GM18868 (cell line): ENCODE measurements around the gene PLEKHA7.

ENCODE experiments used
- ATAC-seq: cut with Tn5 transposase; IDR thresholded peaks from one replicate; pipeline ENCODE4 v1.9.1; 2021; ENCODE audit warnings: mild to moderate bottlenecking, moderate library complexity; ENCODE audit not compliant: unreplicated experiment

The PLEKHA7 gene

DNA sequence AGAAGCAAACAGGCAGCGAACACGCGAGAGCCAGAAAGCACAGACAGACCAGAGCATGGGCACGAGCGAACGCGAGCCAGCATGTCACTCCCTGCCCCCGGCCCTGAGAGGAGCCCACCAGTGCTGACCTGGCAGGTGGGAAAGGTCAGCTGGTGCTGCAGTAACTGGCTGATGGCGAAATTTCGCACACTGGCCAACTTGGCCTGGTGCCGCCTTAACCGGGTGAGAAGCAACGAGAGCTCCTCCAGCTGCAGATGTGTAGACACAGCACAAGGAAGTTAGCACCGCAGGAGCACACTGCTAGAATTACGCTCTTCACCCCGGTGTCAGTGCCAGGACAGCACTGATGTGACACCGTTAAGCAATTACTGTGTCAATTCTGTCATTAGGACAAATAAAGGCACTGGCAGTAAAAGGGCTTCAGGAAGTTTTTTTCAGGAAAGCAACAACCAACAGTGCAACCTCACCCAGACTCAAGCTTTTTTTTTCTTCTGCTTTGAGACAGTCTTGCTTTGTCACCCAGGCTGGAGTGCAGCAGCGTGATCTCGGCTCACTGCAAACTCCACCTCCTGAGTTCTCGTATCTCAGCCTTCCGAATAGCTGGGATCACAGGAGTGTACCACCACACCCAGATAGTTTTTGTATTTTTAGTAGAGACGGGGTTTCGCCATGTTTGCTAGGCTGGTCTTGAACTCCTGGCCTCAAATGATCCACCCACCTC lies 199.0 kb downstream of the PLEKHA7 start:
- ATAC-seq, result no peak

DNA sequence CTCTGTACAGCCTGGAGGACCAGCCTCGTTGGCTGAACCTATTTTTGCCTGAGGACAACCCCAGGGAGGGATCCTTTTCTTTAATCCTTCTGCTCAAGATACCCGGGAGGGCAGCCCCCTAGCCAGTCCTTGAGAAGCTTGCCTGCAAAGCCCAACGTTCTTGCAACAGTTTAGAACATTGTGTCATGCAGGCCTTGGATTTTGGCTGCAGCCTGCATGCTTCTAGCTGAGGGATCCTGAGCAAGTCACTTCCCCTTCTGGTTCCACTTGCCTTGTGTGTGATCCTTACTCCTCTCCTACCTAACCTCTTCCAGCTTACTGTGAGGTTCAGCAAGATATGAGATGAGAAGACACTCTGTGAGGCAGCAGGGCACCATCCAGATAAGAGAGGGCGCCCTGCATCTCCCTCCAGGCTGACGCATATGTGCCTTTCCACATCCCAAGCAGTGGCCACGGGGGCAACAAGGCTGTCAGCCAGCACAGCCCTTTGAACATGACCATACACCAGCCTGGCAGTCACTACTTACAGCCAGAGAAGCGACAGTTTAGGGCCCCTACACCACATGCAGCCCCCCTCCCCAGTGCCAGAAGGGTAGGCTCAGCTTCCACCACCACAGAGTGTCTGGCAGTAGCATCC lies 199.7 kb downstream of the PLEKHA7 start:
- ATAC-seq, result no peak

DNA sequence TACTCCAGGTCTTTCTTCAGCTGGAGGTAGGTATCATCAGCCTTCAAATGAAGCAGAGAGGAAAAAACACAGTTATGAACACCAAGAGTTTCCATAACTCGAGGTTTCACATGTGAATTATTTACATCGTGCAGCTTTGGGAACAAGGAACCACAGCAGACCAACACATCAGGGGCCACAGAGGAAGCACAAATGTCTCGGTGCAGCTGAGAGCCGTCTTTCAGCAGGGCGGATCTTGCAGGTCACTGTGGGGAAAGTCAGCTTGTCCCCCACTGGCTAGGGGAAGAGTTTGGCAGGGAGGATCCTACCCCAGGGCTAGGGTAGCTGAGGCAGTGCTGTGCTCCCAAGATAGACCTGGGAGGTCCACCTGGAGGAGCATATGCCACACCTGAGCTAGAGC lies 201.1 kb downstream of the PLEKHA7 start:
- no peak for ATAC-seq

DNA sequence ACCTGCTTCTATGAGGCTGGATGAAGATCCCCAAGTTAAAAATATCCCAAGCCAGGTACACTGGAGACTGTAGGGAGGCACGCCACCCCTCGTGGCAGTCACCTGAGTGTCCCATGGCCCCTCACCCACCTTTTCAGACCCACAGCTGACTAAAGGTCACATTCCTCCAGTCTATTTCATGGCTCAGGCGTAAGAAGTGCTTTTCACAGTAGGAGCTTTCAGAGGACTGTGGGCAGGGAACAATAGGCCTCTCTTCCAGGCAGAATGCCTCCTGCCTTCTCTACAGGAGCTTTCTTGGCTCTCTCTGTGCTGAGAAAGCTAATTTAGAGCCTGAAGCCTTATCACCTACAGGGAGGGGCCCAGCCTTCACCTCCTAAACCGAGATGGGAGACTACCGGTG lies 201.9 kb downstream of the PLEKHA7 start:
- no peak for ATAC-seq

DNA sequence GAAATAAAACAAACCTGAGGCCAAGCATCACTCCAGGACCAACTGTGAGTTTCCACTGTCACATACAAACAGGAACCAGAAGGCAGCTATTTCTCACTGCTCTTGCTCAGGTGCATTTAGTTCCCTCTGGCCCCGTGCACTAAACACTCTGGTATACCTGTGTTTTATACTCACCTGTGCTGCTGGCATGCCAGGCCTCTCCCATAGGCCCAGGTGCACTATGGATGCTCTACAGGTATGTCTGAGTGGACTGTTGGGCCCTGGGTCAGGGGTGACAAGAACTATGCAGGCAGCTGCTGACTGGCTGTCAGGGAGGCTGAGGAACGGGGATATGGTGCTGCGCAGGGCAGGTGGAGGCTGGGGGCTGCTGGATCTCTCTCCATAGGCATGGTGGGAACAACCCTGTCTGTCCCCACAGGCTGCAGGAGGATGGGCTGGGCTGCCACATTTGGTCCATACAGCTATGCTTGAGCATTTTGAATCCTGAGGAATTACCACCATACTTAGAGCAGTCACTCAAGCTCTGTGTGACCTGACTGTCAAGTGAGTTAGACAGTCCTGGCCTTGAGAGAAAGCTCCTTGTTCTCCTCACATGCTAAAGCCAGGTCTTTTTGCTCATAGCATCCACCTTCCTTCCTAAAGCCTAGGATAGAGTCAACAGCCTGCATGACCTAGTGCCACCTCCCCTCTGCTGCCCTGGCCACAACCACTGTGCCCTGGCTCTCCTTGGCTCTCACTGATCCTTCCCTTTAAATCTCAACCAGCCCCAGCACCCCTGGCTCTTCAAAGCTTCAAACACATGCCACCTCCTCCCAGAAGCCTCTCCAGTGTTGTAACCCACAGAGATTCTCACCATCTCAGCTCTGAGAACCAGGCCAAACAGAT lies 202.8 kb downstream of the PLEKHA7 start:
- no peak for ATAC-seq

DNA sequence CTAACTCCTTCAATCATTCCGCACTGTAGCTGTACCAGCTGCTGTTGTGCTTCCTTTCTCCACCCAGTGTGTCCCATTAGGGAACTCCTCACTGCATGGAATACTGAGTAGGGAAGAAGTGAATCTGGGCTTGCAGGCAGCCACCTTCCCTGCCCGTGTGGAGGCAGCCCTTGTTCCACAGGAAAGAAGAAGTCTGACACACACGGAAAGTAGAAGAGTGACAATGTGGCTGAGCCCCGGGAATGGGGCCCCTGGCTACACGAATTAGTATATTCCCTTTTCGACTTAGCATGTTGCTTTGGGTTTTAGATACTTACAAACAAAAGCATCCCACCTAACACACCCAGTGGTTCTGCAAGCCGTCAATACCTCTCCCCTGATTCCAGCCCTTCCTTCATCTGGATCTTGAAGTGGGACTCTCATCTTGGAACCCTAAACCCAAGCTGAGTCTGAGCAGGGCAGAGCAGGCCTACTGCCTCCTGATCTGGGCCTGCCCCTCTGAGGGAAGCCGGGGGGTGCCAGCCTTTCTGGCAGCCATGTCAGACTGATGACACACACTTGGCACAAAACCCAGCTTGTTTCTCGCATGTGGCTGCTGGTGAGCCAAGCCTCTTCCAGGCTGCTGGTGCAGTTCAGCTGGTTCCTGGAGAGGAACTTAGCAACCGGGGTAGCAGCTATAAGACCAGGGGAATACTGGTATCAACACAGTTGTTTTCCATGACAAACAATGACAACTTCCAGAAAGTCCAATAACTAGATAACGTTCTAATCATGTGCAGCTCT lies 204.1 kb downstream of the PLEKHA7 start:
- no peak for ATAC-seq

DNA sequence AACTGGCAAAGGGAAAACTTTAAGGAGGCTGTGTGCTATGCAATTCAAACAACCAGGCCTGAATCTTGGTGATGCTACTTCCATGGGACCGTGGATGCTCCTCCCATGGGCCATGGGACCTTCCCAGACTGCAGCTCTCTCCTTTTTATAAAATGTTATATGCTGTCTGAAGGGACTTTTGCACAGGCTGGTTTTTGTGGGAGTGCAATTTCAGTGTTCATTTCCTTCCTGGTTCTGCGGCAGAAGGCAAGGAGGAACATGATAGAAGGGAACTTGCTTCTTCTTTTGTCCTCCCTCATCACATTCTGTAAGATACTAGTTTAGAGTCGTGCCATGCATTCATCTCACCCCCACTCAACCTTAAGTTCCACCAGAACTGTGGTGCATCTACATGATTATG lies 206.9 kb downstream of the PLEKHA7 start:
- ATAC-seq, result no peak

DNA sequence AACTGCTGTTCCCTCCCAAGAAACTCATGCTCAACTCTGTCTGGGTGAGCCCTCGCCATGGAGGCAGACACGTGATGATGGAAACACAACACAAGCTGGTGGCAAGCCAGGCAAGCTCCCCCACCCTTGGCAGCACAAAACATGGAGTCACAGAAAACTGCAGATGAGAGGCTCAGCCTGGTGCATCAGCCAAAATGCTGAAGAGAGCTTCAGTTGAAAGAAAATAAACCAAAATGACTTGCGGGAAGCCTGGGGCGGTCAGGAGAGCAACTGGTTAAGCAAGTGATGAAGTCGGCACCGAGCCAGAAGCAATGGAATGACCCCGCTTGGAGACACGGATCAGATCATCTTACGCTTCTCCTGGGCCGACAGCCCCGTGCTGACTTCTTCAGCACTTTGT lies 207.4 kb downstream of the PLEKHA7 start:
- no peak for ATAC-seq

DNA sequence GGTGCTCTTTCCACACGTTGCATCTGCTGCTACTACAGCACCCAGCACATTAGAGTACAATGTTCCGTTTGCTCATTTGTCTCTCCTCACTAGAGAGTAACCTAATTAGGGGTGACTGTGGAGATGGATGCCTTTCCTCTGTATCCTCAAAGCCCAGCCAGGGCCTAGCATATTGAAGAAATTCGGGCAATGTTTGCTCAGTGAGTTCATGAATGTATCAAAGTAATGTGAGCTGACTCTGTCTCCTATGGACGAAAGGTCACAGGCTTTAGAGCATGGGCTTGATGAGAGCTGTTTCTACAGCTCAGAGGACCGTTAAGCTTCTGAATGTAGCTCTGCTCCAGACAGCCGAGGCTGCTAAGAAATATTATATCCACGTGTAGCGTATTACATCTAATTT lies 208.3 kb downstream of the PLEKHA7 start:
- ATAC-seq, result no peak

DNA sequence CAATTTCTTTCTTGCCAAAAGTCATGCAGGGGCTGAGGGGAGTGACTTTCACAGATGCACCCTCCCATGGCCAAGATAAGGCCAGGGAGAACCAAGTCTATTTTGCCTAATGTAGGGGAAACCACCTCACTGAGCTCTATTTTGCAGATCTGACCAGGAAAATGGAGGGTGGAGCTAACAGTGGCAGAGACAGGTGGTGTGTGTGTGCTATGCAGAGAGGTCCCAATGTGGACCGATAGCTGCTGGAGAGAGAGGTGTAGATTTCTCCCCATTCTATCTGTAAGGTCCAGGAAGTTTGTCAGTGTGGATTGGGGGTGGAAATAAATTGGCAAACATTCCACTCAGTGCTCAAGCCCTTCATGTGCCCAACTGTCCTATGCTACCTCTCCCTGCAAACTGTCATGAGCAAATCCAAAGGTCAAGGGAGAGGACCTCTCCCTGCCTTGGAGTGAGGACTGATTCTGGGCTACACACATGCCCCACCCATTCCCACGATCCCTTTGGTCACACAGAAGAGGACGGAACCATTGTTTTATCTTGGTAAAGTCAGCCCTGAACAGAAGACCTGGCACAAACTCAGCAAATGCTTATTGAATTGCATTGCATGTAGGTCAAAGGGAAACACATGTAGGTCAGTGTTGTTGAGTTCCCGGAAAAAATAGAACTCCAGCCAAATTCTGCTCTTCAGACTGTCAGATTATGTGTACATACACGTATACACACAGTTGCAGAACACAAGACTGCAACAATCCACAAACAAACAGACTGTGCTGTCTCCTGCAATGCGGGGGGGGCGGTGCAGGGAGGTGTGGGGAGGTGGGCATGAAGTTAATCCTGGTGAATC lies 209.9 kb downstream of the PLEKHA7 start:
- ATAC-seq, result no peak

DNA sequence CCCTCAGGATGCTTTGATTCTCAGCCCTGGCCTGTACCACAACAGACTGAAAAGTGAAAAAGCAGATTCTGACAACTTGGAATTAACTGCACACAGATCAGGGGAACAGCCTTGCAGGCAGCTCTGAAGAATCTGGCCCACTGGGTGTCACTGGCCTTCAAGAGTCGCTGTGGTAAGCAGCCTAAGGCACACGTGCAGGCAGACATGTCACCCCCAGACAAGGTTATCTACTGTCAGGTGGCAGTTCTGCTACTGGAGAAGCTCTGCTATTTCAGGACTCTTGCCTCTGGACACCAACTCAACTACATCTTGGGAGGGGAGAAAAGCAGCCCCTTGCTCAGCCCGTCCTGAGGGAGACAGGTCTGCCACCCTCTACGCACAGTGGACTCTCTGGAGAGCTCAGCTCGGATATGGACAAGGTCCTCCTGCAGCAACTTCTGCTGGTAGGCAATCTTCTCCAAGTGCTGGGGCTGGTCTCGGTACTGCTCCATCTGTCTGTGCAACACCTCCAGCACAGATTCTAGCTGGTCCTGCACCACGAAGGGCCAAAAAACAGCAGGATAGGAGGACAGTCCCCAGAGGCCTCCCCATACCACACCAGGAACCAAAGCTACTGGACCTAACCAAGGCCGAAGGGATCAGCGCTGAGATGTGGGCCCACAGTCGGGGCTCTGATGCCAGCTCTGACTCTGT lies 212.8 kb downstream of the PLEKHA7 start:
- ATAC-seq, result no peak

DNA sequence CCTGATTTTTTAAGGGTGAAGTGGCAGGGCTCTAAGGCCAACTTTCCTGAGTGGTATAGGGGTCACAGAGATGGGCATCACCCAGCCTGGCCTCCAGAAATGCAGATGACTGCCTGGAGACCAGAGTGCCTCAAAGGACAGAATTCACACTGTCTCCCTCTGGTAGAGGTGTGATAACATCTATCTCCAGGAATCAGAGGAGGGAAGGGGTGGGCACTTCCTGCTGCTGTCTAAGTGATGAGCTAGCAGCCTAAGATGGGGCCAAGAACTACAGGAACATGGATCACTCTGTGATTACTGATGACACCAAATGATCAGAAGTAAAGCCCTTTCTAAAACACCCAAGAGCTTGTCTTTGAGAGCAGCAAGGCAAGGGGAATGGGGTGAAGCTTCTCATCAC lies 213.8 kb downstream of the PLEKHA7 start:
- ATAC-seq, result no peak

DNA sequence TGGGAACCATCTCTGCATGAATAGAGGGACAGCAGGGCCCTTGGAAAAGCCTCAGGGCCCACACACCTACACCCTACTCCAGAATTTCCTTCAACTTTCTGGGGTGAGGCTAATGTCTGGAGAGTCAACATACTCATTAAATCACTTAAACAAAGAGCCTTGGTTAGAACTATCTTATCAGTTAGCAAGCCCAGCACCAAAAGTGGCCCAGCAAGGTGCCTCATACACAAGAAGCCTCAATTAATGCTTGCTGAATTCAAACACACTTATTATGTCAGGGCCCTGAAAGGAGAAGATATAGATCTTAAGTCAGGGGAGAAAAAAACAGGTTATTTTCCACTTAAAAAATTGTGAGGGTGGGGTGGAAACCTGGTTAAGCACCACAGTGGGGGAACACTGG lies 214.3 kb downstream of the PLEKHA7 start:
- no peak for ATAC-seq

DNA sequence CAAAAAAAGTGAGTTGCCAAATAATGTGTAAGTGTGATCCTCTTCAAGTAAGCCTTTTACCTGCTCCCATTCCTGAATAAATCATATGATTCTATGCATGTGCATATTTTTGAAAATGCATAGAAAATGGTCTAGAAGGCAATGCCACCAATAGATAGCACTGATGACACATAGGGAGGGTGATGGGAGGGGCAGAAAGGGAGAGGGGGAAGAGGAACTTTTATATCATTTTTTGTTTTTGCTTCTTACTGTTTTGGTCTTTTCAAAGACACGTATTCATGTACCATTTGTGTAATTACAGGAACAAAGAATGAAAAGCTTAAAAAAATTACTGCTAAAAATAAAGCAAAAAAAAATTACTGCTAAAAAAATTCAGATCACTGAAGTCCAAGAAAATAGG lies 215.0 kb downstream of the PLEKHA7 start:
- ATAC-seq, result no peak

DNA sequence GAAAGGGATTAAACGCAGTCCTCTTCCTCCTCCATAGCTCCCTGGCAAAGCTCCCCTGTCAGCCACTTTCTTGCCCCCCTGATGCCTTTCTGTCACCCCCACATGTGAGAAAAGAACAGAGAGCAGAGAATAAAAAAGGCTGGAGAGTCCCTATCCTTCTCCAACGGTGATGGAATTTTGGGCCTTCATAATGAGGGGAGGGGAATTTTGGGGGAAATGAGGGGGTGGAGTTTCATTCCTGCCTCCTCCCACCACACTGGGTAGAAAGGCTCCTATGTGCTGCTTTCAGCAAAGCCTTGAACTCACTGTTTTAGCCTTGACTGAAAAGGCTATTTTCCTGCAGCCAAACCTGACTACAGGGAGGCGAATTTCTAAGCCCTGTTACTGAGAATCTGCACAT lies 216.4 kb downstream of the PLEKHA7 start:
- no peak for ATAC-seq

DNA sequence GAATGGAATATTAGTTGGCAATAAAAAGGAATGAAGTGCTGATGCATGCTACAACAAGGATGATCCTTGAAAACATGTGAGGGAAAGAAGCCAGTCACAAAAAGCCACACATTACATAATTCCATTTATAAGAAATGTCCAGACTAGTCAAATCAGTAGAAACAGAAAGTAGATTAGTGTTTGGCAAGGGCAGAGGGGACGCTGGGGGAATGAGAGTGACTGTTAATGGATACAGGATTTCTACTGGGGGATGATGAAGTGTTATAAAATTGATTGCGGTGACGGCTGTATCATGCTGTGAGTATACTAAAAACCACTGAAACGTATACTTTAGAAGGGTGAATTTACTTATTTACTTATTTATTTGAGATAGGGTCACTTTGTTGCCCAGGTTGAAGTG lies 217.9 kb downstream of the PLEKHA7 start:
- ATAC-seq, result no peak

DNA sequence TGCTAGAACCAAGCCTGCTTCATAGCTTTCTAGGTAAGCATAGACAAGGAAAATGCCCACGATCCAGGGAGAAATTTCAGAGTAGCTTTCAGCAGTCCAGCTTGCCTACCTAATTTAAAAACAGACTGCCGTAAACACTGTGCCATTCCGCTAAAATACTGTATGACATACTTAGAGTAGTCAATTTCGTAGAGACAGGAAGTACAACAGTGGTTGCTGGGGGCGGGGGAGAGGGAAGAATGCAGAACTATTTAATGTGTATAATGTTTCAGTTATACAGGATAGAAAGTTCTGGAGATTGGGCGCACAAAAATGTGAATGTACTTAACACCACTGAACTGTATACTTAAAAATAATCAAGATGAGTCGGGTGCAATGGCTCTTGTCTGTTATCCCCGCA lies 219.1 kb downstream of the PLEKHA7 start:
- no peak for ATAC-seq

DNA sequence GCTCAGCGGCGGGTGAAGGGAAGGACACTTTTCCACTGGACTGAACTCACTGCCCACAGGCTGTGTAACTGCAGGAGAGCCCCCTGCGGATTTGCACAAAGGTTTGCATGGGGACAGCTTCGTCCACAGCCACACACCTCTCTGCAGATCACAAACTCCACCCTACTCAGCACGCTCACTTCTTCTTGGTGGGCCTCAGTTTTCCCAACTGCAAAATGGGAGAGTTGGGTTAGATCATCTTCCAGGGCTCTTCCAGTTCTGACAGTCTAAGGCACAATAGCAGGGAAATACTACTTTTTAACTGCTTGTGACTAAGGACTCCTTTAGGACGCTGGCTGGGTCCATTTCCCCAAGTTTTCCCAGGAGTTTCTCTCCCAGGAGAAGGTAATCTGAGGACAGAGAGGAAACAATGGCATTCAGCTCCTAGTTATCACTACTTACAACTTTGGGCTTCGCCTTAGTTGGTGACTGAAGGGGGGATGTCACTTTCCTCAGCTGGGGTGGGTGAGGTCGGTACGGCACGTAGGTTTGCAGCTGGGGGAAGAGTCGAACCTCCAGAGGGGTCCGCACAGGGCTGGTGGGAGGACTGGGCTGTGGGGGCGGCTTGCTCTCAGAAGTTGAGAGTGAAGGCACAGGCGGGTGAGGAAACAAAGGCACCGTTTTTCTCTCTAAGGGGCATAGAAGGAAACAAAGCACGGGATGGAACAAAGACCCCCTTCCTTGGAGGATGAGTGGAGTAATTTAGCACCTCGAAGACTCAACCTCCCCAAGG lies 220.0 kb downstream of the PLEKHA7 start:
- ATAC-seq, result no peak

DNA sequence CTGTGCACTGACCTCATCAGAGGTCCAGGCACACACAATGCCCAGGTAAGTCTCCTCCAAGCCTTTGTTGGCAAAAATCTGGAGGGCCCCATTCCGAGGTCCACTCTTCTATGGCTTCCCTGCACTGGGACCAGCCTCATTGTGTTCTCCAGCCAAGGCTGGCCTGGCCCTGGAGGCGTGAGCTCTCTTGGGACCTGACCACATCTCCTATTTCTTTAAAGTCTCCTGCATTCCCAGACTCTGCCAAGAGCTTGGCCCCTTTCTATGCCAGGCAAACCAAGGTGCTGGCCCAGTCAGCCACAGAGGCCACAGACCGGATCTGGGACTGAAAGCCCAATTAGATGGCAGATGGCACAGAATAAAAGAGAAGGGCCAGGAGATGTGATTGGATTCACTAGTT lies 220.7 kb downstream of the PLEKHA7 start:
- no peak for ATAC-seq
